Activated CD4-positive, CD25-positive, alpha-beta regulatory T cell (primary cell): ENCODE results near the gene TTC23.
"Not testable (repeated sequence)": the region's sequence is repeated elsewhere in the genome, so short reads cannot be mapped to it uniquely, and the experiment has no call there.

Experiments used
- DNase-seq, 4 experiments: peaks; one replicate each; lab custom pipeline; 2025; lab: John Stamatoyannopoulos, UW

The TTC23 gene

DNA sequence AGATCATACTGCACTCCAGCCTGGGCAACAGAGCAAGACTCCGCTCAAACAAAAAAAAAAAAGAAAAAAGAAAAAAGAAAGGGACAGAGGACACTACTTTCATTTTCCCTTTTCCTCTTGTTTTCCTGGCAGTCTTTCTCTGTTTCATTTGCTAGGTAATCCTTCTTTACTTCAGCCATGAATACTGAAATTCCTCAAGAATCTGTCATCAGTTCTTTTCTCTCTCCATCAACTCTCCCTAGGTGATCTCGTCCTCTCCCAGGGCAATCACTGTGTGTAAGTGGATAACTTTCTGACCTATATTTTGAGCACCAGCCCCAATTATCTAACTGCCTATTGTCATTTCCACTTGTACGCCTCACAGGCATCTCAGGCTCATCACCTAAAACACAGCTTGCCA lies 51.5 kb downstream of the TTC23 start:
- DNase-seq, result no peak

DNA sequence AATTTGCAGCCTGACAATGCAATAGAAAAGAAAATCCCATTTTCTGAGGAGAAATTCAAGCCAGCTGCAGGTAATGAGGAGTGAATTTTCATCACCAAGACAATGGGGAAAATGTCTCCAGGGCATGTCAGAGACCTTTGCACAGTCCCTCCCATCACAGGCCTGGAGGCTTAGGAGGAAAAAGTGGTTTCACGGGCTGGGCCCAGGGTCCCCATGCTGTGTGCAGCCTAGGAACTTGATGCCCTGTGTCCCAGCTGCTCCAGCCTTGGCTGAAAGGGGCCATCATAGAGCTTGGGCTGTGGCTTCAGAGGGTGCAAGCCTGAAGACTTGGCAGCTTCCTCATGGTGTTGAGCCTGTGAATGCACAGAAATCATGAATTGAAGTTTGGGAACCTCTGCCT lies 57.2 kb downstream of the TTC23 start:
- not testable (repeated sequence) for DNase-seq

DNA sequence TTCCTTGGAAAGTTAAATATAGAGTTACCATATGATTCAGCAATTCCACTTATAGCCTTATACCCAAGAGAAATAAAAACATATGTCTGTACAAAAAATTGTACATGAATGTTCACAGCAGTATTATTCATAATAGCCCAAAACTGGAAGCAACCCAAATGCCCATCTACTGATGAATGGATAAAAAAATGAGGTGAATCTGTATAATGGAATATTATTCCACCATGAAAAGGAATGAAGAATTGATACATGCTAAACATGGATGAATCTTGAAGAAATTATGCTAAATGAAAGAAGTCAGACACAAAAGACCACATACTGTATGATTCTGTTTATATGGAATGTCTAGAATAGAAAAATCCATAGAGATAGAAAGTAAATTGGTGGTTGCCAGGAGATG lies 61.4 kb downstream of the TTC23 start:
- no peak for DNase-seq

DNA sequence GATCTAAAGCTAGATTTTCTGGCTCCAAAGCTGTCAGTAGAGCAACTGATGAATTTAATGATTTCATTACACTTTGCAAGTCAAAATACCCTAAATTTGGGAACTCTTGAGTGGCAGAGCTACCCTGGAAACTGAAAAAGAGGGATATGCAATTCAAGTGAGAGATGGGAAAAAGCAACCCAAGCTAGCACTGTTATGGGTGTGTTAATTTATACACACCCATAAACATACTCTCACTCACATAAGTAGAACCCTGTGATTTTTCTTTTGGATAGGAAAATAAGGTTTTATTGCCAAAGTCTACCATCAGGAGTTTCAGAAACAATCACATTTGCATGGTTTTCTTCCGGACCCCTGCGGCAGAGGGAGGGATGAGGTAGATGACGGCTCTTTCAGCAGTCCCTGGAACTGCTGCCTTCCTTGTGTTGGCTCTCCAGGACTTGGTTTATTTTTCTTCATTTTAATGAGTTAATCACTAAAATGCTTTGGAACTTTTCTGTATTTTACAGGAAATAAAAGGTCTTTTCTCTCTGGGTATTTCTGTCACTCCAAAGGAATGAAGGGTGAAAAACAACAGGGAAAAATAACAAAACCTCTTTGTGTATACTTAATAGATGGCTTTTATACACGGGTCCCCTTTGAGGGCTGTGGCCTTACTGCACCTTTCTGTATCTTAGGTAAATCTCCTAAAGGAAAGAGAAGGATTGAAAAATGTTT lies 63.8 kb downstream of the TTC23 start:
- DNase-seq, result no peak

DNA sequence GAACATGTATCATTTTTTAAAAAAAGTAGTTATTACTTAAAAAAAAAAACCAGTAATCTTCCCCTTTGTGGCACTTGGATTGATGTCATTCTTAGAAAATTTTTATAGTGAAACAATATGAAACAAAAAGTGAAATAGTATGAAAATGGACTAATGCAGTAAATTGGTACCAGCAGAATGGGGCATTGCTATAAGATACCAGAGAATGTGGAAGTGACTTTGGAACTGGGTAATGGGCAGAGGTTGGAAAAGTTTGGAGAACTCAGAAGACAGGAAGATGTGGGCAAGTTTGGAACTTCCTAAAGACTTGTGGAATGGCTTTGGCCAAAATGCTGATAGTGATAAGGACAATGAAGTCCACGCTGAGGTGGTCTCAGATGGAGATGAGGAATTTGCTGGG lies 66.6 kb downstream of the TTC23 start:
- DNase-seq, result no peak

DNA sequence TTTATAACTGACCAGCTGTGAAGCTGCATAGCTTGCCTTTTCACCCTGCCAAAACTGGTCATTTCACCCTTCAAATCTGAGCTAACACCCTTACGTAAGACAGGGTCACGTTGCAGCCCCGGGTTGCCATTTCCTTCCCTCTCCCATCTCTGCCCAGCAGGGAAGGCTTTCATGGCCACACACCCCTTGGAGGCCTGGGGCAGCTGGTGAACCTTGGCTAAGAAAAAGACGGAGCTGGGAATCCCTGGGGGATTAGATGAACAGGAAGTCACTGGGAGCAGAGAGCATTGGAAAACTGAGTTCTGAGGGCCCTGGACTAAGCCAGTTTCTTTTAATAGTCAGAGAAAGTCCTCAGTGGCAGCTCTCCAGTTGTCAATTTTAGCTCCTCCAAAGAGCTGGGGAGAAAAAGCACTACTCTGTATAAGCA lies 67.8 kb downstream of the TTC23 start:
- DNase-seq, result no peak

DNA sequence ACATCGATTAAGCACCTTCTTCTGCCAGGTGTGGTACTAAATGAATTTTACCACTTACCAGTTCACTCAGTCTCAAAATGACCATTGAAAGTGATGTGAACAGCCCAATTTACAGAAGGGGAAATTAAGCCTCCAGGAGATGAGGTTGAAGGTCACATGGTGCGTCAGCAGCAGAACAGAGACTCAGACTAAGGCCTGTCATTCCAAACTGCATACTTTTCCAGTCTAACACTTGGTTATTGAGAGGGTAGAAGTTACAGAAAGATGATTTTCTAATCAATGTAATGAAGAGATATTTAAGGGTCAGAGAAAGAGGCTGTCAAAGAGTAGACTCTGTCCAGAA lies 68.4 kb downstream of the TTC23 start:
- no peak for DNase-seq

DNA sequence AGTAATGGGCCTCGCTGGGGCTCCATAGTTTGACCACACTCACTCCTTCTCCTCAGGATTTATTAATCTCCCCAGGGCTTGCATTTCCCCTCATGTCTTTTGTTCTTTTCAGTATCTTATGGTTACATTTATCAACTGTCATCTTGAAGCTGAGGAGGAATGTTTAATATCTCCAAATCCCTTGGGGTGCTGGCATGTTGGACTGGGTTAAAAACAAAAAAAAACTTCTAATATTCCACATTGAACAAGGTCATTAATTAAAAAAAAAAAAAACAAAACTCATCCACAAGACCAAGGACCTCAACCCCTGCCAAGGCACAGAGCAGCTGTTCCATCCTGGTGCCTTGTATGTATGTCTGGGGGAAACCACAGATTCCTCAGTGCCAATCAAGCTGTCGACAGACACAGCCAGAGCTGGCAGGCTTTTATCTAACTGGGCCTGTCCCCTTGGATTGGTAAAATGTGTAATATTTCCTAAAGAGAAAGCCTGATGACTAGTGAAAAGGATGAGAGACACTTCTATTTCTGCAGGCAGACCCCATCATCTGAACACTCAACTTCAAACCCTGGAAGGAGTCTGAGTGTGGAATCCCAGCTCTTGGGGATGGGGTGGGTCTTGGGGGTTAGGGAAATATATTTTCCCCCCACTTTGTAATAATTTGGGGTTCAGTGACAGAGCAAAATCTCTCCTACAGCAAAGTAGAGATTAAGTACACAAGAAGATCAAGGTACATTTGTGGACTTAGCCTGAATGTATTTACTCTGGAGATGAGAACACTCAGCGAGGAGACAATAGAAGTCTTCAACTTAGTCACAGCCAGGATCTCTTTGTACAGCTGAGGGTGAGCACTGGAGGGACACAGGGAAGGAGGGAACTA lies 69.1 kb downstream of the TTC23 start:
- no peak for DNase-seq

DNA sequence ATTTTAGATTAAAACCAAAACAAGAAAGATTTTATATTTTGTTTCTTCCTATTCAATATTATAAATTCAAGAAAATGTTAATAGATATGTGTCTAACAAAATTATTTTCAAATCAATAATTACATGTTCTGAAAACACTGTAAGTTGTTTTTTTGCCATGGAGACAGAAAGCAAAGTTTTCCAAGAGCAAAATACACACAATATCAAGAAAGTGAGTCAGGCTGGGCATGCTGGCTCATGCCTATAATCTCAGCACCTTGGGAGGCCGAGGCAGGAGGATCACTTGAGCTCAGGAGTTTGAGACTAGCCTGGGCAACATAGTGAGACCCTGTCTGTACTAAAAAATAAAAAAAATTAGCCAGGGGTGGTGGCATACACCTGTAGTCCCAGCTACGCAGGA lies 71.7 kb downstream of the TTC23 start:
- no peak for DNase-seq

DNA sequence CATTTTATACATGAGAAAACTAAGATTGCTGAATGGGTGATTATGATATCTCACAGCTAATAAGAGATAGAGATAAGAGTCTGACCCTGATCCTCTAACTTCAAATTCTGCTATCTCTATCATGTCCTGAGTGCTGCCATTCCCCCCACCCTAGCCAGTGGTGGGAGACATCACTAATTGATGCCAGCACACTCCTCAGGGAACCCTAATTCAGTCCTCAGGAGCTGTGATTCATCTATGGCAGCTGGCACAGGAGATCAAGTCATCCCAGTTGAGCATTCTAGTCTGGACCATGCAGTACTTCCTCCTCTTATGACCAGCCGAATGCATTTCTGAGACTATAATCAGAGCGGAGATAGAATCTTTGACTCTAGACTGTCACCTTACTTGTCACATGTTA lies 72.6 kb downstream of the TTC23 start:
- no peak for DNase-seq

DNA sequence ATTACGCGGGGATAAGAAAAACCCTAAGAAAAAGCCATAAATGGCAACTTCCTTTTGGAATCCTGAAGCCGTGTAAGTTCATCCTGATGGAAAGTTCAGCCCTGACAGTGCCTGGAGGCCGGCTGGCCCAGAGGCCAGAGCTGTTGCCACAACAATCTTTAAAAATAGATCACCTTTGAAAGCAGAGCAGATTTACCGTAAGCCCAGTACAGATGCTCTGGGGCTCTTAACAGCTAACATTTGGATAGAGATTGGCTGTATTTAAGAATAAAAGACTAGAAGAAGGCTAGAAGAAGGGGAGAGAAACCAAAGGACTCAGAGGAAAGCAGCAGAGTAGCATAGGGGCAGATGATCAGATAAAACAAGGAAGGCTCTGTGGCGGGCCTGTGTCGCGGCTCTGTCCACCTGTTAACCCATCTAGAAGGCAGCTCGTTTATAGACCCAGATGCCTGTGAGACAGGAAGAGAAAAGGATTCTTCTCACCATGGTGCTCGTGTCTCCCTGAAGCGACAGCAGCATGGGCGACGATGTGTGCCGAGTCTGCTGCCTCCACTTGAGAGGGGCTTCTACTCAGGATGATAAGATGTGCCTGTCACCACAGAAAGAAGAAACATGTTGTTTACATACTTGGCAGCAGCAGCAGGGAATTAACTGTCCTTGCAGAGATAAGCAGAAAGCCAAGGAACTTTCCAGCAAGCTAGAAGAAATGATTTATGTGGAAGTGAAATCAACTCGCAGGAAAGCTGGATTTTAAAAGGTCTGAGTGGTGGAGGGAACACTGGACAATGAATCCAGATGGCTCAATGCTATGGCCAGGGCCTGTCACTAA lies 74.6 kb downstream of the TTC23 start:
- no peak for DNase-seq

DNA sequence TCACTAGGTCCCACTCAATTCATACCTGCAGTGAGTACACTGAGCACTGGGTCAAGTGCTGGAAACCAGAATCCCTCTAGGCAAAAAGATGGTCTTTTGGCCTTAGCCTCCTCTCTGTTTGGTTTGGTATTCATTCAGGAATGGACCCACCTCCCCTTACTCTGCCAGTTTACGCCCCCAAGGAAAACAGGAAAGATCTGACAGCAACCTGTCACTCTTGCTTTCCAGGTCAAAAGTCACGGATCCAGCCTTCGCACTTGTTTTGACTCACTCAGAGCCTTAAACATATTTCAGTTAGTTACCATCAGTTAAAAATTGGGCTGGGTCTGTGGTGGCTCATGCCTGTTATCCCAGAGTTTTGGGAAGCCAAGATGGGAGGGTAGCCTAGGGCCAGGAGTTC lies 76.4 kb downstream of the TTC23 start:
- DNase-seq, result no peak

DNA sequence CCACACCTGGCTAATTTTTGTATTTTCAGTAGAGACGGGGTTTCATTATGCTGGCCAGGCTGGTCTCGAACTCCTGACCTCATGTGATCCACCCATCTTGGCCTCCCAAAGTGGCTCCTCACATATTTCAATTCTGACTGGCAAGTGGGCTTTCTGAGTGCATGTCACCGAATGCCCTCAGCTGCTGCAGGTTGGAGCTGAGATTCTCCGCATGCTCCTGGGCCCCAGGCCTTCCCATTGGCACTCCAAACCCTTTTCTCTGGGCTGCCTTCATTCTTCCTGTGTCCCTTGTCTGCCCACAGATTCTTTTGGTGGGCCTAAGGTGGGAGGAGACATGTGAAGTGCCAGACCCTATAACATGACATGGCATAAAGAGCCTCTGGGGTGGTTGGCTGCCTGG lies 77.2 kb downstream of the TTC23 start:
- DNase-seq, result no peak

DNA sequence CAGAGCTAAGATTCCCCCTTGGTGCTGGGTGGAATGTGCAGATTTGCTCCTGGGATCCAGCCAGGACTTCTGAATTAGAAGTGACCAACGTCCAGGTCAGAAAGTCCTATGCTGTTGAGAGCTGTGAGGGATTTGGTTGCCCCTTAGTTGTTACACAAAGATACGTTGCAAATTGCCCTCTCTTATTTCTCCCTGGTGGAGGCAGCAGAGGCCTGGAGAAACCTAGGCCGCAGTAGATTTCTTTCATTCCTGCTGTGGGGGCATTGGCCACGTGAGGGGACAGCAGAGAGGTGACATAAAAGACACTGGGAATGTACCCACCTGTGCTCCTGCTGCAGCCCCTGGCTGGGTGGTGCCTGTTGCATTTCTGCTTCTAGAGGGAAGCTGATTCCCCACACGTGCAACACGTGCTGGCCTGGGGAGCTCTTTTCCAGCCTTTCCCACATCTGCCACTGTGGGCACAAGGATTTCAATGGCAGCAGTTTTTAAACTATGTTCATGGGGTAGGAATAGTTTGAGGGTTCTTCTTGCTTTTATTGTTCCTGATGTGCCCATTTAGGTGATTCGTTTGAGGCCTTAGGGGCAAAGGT lies 78.8 kb downstream of the TTC23 start:
- no peak for DNase-seq

DNA sequence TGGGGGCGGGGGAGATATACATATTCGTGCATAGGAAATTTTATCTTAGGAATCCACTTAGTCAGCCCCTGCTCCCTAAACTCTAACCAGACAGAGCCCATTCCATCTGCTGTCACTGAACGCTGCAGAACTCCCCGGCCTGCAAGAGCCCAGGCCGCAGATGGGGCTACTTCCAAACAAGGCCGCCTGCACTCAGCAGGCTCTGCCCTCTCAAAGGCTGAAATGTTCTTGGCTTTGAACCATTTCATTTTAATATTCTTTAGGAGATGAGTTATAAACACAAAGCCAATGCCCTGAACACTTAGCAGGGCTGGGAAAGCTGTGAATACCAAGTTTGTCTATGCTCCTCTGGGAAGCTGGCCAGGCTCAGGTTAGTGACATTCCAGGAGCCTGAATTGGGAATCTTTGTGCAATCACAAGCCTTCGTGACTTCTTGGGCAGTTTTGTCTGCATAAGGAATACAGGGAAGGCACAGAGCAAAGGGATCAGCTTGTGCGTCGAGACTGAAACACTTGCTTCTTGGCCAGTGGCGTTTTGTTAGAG lies 79.5 kb downstream of the TTC23 start:
- no peak for DNase-seq

DNA sequence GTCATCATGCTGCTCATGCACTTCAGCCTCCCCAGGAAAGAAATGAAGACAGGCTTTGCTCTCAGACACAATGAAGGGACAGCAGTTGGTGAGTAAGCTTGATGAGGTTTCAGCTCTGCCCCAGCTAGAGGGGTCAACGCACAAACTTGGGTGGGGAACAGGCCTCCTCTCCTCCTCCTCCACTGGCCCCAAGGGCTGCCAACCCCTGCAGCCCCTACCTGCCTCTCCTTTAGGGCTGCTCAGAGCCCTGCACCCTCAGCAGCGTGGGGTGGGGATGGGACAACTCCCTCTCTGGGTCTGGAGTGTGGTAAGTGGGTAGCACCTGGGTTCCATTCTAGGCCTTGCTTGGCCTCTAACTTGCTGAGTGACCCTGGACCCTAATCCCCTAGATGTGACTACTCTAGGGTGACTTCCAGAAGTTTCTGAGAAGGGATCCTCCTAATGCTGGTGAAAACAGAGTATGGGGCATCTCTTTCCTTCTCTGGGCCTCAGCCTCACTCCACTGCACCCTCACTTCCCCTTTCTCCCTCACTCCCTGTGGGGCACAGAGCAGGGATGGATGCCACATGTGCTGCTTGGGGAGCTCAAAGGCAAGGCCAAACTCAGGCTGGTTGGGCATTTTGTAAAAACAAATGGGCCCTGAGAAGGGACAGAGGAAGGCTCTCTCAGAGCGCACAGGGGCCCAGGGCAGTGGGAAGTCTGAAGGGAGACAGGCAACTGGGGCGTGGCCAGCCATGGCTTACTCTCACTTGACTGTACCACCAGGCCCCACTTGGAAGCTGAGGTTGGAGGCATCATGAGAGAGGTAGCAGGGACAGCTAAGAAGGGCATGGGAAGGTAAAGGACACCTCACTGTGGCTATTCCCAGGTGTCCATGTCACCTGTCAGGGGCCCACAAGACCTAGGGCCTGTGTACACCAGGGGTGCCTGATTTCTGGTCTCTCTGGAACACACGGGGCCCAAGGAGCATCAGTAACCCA lies 80.5 kb downstream of the TTC23 start:
- no peak for DNase-seq

DNA sequence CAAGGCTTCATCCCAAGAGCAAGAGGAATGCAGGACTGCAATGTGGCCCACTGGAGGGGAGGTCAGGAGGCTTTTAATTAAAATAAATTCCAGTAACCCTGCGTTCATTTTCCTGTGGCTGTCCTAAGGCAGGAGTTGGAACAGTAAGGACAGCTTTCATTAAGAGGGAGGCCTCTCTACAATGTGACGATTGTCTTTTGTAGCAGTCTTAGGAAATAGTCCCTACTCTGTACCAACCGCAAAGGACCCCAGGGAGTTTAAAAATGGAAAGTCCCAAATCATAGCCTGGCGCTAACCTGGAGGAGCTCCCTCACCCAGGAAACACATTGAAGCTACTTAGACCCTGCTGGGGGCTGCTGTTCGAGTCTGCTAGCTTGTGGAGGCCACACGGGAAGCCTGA lies 81.7 kb downstream of the TTC23 start:
- no peak for DNase-seq

DNA sequence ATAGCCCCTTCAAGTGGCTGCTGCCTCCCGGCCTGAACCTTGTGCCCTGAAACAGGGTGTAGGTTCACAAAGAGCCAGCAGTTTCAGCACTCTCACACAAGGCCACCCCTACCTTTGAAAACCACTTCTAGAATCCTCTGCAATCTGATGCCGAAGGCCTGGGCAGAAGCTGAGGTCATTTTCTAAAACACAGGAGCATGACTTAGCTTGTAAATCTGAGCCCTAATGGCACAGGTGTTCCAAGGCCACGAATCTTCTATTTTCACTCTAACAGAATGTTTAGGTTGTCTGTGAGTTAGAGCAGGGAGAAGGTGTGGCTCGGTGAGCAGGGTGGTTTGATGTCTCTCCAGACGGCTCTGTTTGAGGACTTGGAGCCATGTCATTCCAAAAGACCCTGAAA lies 82.2 kb downstream of the TTC23 start:
- no peak for DNase-seq

DNA sequence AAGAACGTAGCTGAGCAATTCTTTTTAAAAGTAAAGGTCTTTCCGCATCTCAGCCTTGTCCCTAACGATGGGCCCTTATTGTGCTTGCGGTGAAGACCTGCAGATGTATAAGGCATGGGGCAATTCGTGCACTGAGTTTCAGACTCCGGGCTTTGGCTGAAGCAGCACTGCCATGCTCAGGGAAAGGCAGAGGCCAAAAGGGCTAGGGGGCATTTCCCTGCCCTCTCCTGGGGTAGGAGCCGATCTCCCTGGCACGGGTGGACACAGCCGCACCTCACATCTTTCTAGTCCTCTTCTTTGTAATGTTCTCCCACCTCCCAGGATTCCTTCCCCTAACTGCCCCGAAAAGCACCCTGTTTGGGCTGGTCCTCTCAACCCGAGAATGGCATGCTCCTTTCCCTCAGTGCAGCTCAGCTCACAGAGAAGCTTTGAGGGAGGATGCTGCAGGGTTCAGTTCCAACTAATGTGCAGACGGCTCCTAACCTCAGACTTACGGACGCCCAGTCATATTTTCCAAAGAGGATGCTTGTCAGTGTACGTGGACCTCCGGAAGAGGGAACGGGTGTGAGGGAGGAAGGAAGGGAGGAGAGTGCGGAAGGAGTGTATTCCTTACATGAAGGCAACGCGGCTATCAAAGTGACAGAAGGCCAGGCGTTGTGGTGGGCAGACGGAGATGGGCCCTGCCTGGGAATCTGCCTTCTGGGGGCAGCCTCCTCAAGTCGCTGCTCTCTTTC lies 83.3 kb downstream of the TTC23 start:
- no peak for DNase-seq
